ENCODE results near the gene SMURF2.

GRCh38 chr17:64520359-64520758, 141.7 kb downstream of the SMURF2 start:
- no peak for TF ChIP-seq CTCF (IDR thresholded peaks at IDR 0.05; ENCODE audit: poor library complexity)
- no peak for TF ChIP-seq EZH2 (IDR thresholded peaks at IDR 0.05; ENCODE audit: borderline replicate concordance)
- TF ChIP-seq EZH2phosphoT487 (IDR thresholded peaks at IDR 0.05; ENCODE audit: low read depth, severe bottlenecking, unreplicated experiment): no peak

Data from hepatocyte (in vitro differentiated cells).